Kidney tubule cell (primary cell): ENCODE results near the gene CYTH1.
"Not testable (repeated sequence)": the region's sequence is repeated elsewhere in the genome, so short reads cannot be mapped to it uniquely, and the experiment has no call there.

Experiments
- DNase-seq: peaks from one replicate; pipeline ENCODE4 v3.0.0-alpha.2; 2018; ENCODE audit warnings: low spot score

The CYTH1 gene

GRCh38 chr17:78787444-78787843, 5.4 kb upstream of the CYTH1 start:
- DNase-seq, result no peak

DNA sequence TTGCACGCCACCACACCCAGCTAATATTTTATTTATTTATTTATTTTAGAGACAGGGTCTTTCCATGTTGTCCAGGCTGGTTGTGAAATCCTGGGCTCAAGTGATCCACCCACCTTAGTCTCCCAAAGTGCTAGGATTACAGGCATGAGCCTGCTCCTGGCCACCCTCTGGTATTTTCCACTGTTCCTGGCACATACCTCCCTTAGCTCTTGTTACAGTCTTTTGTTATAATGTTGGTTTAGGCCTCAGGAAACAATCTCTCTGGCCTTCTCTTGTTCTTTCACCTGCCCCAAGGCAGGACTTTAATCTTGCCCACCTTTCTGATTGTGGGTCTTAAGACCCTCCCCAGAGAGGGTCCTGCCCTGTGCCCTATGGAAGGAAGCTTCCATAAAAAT, 3.6 kb upstream of the CYTH1 start:
- no peak for DNase-seq

DNA sequence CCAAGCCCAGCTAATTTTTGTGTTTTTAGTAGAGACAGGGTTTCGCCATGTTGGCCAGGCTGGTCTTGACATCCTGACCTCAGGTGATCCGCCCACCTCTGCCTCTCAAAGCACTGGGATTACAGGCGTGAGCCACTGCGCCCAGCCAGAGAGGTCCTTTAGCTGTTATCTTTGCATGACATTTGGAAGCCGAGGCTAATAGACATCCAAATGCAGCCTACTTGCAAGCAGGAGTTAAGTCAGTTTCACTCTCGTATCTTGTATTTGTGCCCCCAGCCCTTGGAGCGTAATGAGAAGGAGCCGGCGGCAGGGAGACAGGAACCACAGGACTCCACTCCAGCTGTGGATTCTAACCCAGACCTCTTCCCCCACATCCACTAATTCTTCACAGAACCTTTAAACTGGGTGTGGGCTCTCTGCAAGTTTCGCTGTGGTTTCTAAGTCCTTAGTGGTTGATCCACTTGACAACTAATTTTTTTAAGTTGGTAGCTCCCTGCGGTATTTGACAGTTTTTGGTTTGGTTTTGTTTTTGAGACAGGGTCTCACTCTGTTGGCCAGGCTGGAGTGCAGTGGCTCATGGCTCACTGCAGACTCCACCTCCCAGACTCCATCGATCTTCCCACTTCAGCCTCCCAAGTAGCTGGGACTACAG, 3.1 kb upstream of the CYTH1 start:
- DNase-seq, result no peak

GRCh38 chr17:78784352-78784751, 2.3 kb upstream of the CYTH1 start:
- DNase-seq, result no peak

GRCh38 chr17:78783711-78784324, 1.7 kb upstream of the CYTH1 start:
- no peak for DNase-seq

GRCh38 chr17:78781104-78781892, 775 bp downstream of the CYTH1 start:
- DNase-seq, result peak; percentile 39

DNA sequence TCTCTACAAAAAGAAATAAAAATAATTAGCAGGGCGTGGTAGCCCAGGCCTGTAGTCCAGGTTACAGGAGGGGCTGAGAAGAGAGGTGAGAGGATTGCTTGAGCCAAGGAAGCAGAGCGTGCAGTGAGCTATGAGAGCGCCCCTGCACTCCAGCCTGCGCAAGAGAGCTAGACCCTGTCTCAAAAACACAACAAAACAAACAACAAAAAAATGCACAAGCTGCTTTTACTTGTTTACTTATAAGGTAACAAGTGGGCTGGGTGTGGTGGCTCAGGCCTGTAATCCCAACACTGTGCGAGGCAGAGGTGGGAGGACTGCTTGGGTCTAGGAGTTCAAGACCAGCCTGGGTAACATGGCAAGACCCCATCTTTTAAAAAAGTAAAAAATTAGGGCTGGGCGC, 1.7 kb downstream of the CYTH1 start:
- DNase-seq, result no peak

GRCh38 chr17:78779850-78780249, 2.2 kb downstream of the CYTH1 start:
- DNase-seq, result peak; percentile 22

DNA sequence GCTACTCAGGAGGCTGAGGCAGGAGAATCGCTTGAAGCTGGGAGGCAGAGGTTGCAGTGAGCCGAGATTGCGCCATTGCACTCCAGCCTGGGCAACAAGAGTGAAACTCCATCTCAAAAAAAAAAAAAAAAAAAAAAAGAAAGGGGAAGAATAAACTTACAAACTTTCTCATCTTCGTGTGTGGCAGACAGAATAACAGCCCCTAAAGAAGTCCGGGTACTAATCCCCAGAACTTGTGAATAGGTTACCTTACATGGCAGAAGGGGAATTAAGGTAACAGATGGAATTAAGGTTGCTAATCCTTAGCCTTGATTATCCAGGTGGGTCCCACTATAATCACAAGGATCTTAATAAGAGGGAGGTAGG, 2.8 kb downstream of the CYTH1 start:
- DNase-seq, result not testable (repeated sequence)

- no peak for DNase-seq
These were observed 4.2 kb downstream of the CYTH1 start for GRCh38 chr17:78777881-78778280.

DNA sequence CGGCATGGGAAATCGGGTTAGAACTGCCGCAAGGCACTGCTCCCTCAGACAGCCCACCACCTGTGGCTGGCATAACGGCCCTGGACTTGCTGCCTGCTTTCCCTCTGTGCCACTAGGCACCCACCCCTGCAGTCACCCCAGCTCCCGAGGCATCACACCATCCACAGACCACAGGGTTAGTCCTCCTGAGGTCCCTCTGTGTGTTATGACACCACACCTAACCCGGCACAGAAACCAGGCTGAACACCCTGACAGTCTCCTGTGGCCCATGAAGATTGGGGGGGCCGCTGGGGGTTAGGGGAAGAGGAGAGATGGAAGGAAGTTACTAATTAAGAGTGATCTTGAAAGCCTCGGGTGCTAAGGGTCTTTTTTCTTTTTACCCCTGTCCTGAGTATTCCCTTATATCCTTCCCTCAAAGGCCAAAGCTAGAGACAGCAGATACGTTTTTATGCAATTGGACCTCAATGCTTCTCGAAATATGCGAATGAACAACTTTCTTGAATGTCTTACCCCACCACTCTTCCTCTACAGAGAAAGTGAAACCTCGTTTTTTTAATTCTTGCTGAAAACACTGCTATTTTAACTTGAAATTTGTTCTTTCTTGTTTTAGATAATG, 7.0 kb downstream of the CYTH1 start:
- DNase-seq, result no peak

DNA sequence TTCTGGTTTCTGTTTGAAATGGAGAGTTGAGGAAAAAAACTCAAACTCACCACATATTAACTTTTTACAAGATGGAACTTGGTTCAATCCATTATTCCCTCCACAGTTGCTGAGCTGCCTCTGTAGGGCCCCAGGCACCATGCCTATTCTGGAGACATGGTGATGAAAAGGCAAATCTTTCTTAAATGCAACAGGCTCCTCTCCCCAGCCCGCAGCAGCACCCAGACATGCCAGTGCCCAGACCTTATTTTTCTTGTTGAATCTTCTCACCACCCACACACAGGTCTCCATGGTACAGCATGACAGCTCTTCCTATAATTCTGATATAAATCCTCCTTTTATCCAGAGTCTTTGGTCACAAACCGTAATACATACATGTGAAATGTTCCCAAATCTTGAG, 7.6 kb downstream of the CYTH1 start:
- DNase-seq, result no peak

DNA sequence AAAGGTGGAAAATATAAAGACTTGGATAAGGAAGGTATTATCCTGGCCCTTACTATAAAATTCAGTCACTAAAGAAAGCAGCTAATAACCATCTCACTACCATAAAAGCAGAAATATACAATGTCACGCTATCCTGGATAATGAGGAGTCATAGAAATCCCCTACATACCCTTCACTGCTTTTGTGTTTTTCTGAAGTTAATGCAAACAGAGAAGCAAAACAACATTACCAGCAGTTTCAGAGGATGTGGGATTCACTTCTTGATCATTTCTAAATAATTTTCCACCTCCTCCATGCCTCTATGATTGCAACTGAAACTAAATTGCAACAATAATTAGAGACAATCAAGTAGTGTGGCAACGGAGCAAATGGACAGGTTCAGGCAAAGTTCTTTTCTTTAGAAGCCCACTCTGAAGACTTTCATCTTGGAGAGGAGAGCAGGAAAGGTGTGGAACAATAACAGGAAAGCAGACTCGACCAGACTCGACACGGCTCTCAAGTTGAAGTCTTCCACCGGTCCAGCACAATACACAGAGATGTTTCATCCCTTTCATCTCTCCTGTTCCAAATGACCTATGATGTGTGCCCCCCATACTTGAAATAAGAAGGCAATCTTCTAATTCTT, 10.2 kb downstream of the CYTH1 start:
- no peak for DNase-seq

GRCh38 chr17:78769196-78769773, 12.8 kb downstream of the CYTH1 start:
- DNase-seq, result no peak

DNA sequence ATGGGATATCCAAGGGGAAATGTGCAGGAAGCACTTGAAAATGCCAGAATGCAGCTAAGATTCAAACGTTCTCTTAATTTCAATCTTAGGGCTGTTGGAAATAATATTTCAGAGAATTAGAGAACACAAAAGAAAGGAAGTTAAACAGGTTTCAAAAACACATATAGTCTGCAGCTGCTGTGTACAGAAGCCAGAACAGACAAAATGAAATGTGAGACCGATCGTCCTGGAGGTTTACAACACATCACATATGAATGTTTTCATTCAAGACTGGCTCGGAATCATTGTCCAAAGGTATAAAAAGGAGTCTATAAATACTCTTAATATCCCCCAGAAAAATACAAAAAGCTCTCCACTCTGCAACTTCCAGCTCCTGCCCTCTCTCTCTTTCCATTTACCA, 14.3 kb downstream of the CYTH1 start:
- DNase-seq, result no peak

DNA sequence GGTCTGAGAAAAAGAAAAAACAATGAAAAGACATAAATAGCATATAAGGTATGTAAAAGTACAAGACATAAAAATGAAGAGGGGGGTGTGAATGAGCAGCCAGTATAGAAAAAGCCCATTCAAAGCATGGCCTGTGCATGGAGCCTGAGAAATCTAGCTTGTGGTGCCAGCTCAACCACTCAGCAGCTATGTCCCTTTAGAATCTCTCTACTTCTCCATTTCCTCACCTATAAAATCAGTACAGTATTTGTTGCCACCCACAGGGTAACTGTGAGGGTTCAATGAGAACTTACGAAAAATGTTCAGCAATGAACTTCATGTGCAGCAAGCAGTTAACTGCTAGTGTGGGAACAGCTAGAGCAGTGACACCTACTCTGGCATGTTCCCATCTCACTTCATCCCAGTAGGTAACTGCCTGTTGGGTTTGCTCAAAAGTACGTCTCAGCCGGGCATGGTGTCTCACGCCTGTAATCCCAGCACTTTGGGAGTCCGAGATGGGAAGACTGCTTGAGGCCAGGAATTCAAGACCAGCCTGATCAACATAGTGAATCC, 15.3 kb downstream of the CYTH1 start:
- no peak for DNase-seq

DNA sequence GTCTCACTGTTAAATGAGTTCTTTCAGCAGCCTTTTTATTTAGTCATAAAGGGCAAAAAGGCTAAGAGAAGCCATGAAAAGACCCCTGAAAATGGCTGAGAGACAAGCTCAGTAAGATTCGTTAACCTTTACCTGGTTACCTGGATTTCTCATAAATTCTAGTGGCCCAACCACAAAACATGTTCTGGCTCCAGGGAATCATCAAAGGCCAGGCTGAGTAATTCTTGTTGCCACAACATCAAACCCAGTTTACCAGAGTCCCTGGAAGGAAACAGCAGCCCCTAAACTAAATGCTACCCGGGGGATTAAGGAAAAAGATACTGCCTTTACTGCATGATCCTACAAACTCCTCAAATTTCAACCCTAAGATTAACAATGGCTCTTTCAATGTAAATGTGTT, 15.8 kb downstream of the CYTH1 start:
- peak; percentile 37 for DNase-seq

DNA sequence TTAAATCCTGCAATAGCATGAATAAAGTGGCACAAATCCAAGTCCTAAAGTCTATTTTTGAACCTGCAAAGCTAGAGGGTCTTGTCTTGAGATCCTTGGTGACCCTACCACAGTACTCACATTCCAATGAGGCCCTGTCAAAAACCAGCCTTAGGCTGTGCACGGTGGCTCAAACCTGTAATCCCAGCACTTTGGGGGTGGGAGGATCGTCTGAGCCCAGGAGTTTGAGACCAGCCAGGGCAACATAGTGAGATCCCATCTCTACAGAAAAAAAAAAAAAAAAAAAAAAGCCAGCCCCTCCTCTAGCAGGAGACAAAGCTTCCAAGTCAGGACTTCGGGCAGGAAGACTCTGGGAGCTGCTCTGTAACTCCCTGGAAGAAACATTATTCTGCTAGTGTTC, 16.3 kb downstream of the CYTH1 start:
- no peak for DNase-seq

- no peak for DNase-seq
These were observed 17.2 kb downstream of the CYTH1 start for GRCh38 chr17:78764871-78765270.

DNA sequence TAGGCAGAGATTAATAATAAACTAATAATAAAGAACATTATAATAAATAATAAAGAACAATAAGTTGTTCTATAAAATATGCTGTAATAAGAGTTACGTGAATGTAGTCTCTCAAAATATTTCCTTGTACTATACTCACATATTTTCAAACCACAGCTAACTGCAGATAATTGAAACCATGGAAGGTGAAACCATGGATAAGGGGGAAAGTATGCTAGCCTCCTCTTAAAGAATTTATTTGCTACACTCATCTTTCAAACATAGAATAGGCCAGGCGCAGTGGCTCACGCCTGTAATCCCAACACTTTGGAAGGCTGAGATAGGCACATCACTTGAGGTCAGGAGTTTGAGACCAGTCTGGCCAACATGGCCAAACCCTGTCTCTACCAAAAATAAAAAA, 18.5 kb downstream of the CYTH1 start:
- DNase-seq, result no peak

DNA sequence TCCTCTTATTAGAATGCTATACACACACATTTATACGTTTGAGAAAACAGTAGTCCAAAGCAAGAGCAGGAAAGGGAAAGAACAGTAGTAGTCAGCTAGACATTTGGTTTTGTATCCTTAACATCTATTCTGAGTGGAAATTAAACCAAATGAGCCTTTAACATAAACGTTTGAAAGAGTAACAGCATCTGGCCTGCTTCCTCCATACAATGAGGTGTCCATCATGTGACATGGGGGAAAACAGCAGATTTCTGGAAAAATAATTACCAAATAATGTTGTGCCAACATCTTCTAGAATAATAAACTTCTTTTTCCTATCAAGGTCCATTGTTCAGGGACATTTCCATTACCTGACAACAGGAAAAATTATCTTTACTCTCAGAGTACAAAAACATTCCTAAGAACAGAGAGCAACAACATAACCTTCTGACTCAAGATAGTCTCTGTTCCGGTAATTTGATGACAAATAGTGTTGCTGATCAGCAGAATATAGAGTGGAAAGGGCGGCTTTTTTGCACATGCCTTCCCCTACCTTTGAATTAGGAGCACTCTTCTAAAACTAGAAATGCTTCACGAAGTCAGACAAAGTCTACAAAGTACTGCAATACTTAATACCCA, 20.2 kb downstream of the CYTH1 start:
- no peak for DNase-seq
